Activated CD8-positive, alpha-beta memory T cell treated with anti-CD3 and anti-CD28 coated beads, Interleukin-2, amount 10 ng/mL, durations not matched to agents 7 days and 5 days (primary cell): ENCODE measurements around the gene PLCZ1. TPM values are rescaled to one million over a fixed set of nuclear protein-coding genes. Genes with fewer than 3 reads are reported as not detected.

Experiments
- ATAC-seq: fragments of 150-1000 bp; cut with Tn5 transposase; one replicate; pipeline ENCODE4 v1.10.0; 2021; ENCODE audit warnings: moderate library complexity
- CTCF ChIA-PET: fragments of 350-600 bp; sonication (Branson Sonifier 250); formaldehyde crosslinking; loops from one replicate; lab custom pipeline; 2021; ENCODE audit warnings: antibody characterized with exemption; lab: Charles Lee
- DNase-seq: peaks from one replicate; pipeline ENCODE4 v3.0.0-alpha.2; 2020
- H3K27ac Mint-ChIP-seq: one replicate; pipeline ENCODE4 v1.8.0; 2021; ENCODE audit warnings: mild to moderate bottlenecking, mixed read lengths
- H3K27me3 Mint-ChIP-seq: one replicate; pipeline ENCODE4 v1.8.0; 2021; ENCODE audit warnings: mixed read lengths
- H3K36me3 Mint-ChIP-seq: one replicate; pipeline ENCODE4 v1.8.0; 2021; ENCODE audit warnings: mild to moderate bottlenecking, mixed read lengths
- H3K4me1 Mint-ChIP-seq: one replicate; pipeline ENCODE4 v1.8.0; 2021; ENCODE audit warnings: mixed read lengths
- H3K4me3 Mint-ChIP-seq: one replicate; pipeline ENCODE4 v1.8.0; 2021; ENCODE audit warnings: mild to moderate bottlenecking, moderate library complexity, mixed read lengths
- H3K9me3 Mint-ChIP-seq: one replicate; pipeline ENCODE4 v1.8.0; 2022; ENCODE audit warnings: low read depth, mixed read lengths
- total RNA-seq, 2 experiments: library from RNA; stranded (reverse); gene quantifications; one replicate each; pipeline ENCODE4 v1.2.3, GENCODE V29; 2021

The PLCZ1 gene
- total RNA-seq, 2 experiments from 2014 or later: not detected

DNA sequence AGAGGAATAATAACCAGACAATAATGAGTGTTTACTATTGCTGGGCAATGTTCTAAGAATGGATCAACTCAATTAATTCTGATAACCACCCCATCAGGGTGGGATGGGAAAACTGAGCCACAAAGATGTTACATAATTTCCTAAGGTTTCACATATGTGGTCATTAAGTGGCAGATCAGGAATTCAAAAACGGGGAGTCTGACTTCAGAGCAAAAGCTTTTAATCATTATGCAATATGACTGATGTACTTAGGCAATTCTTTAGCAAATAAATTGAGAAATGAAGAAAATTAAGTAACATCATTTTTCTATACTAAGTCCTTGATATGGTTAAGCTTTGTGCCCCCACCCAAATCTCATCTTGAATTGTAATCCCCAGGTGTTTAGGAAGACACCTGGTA is 53.4 kb downstream of the PLCZ1 start:
- DNase-seq: no peak
- ATAC-seq: no peak
- no peak overlapping the region for H3K27ac Mint-ChIP-seq
- H3K36me3 Mint-ChIP-seq: no peaks in the 10 kb centered on the region
- no peaks in the 10 kb centered on the region for H3K4me1 Mint-ChIP-seq
- H3K27me3 Mint-ChIP-seq: no peaks in the 10 kb centered on the region
- H3K4me3 Mint-ChIP-seq: no peak overlapping the region
- no peaks in the 10 kb centered on the region for H3K9me3 Mint-ChIP-seq
- CTCF ChIA-PET: no interaction called here

DNA sequence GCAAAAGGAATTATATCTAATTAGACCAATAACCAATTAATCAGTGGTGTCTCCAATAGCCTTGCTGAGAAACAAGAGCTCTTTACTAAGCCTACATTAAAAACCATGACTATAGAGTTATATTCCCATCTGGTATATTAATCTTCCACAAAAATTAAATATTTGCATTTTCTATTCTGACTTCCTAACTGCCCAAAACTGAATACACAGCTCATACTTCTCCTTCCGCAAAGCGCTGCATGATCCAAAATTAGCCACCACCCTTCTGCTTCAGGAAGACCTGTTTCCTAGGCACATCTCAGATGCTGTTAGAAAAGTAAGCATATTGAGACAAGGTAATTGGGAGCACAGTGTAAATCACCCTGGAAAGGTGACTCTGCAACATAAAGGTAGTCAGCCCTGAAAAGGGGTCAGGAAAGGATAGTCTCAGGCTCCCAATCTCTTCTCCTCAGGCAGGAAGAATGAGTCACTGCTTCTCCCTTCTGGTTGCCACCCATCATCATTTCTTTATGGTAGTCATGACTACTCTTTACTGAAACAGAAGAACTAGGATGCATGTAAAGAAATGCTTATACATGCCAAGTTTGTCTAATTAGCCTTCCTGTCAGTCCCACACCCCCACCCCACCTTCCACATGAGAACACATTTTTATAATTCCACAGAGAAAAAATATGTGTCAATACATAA is 54.3 kb downstream of the PLCZ1 start:
- H3K27ac Mint-ChIP-seq: no peak overlapping the region
- no peak for ATAC-seq
- no peaks in the 10 kb centered on the region for H3K27me3 Mint-ChIP-seq
- no peak for DNase-seq
- CTCF ChIA-PET: no interaction called here
- no peaks in the 10 kb centered on the region for H3K36me3 Mint-ChIP-seq
- H3K4me3 Mint-ChIP-seq: no peak overlapping the region
- no peaks in the 10 kb centered on the region for H3K9me3 Mint-ChIP-seq
- H3K4me1 Mint-ChIP-seq: no peaks in the 10 kb centered on the region

- Mint-ChIP-seq H3K4me3 (no peak overlapping the region), H3K9me3 (no peaks in the 10 kb centered on the region), H3K4me1 (no peaks in the 10 kb centered on the region), H3K36me3 (no peaks in the 10 kb centered on the region), H3K27ac (no peak overlapping the region), H3K27me3 (no peaks in the 10 kb centered on the region)
- DNase-seq (no peak), ATAC-seq (no peak)
- CTCF ChIA-PET: no interaction called here
Measured at GRCh38 chr12:18681818-18682217, 56.0 kb downstream of the PLCZ1 start.

- CTCF ChIA-PET: no interaction called here
- Mint-ChIP-seq H3K27ac (no peak overlapping the region), H3K9me3 (no peaks in the 10 kb centered on the region), H3K4me3 (no peak overlapping the region), H3K27me3 (no peaks in the 10 kb centered on the region), H3K4me1 (no peaks in the 10 kb centered on the region), H3K36me3 (no peaks in the 10 kb centered on the region)
- no peak for DNase-seq
- ATAC-seq: no peak
Measured at GRCh38 chr12:18676996-18677588, 60.7 kb downstream of the PLCZ1 start.

- H3K9me3 Mint-ChIP-seq: no peaks in the 10 kb centered on the region
- ATAC-seq (no peak), DNase-seq (no peak)
- H3K27me3 Mint-ChIP-seq: no peaks in the 10 kb centered on the region
- H3K4me3 Mint-ChIP-seq: no peak overlapping the region
- H3K36me3 Mint-ChIP-seq: no peaks in the 10 kb centered on the region
- CTCF ChIA-PET: no interaction called here
- no peak overlapping the region for H3K27ac Mint-ChIP-seq
- no peaks in the 10 kb centered on the region for H3K4me1 Mint-ChIP-seq
Measured at GRCh38 chr12:18676141-18676540, 61.7 kb downstream of the PLCZ1 start.

DNA sequence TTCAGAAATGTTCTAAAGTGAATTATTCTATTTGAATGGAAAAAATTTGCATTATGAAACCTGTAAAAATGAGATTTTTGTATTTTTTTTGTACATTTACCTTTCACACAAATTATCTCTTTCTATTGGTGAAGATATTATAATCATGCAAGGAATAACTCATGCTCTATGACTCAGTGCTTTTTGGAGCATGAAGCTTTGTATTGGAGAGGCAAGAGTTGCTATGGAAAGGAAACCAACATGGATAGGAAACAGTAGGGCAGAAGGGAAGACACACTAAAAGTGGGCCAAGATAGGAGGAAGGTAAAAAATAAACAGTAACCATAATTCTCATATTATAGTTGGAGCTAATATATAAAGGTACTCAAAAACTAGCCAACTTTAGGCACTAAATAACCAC is 79.0 kb downstream of the PLCZ1 start:
- Mint-ChIP-seq H3K4me1 (no peaks in the 10 kb centered on the region), H3K9me3 (peaks cover 7% of the 10 kb centered on the region), H3K4me3 (no peak overlapping the region), H3K27ac (no peak overlapping the region), H3K27me3 (no peaks in the 10 kb centered on the region), H3K36me3 (no peaks in the 10 kb centered on the region)
- no peak for DNase-seq
- CTCF ChIA-PET: no interaction called here
- no peak for ATAC-seq

DNA sequence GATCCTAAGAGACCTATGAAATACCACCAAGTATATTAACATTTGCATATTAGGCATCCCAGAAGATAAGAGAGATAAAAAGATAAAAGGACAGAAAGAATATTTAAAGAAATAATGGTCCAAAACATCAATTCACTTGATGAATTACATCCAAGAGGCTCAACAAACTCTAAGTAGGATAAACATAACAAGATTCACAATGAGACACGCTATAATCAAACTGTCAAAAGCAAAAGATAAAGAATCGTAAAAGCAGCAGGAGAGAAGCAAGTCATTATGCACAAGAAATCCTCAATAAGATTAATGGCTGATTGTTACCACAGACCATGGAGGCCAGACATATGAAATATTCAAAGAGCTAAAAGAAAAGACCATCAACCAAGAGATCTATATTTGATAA is 79.6 kb downstream of the PLCZ1 start:
- Mint-ChIP-seq H3K4me3 (no peak overlapping the region), H3K27me3 (no peaks in the 10 kb centered on the region), H3K9me3 (peaks cover 7% of the 10 kb centered on the region), H3K4me1 (no peaks in the 10 kb centered on the region), H3K36me3 (no peaks in the 10 kb centered on the region), H3K27ac (no peak overlapping the region)
- no peak for DNase-seq
- no peak for ATAC-seq
- CTCF ChIA-PET: no interaction called here

- CTCF ChIA-PET: no interaction called here
- Mint-ChIP-seq H3K27me3 (no peaks in the 10 kb centered on the region), H3K4me3 (no peak overlapping the region), H3K36me3 (no peaks in the 10 kb centered on the region), H3K4me1 (no peaks in the 10 kb centered on the region), H3K27ac (no peak overlapping the region), H3K9me3 (peaks cover 7% of the 10 kb centered on the region)
- ATAC-seq (no peak), DNase-seq (no peak)
Measured at GRCh38 chr12:18655351-18655750, 82.5 kb downstream of the PLCZ1 start.

- no peak overlapping the region for H3K4me3 Mint-ChIP-seq
- no peak overlapping the region for H3K27ac Mint-ChIP-seq
Measured at GRCh38 chr12:18653465-18653864, 84.3 kb downstream of the PLCZ1 start.

GRCh38 chr12:18652596-18652995 is 85.2 kb downstream of the PLCZ1 start:
- H3K4me1 Mint-ChIP-seq: no peaks in the 10 kb centered on the region
- DNase-seq (no peak), ATAC-seq (no peak)

More at GRCh38 chr12:18653465-18653864, 84.3 kb downstream of the PLCZ1 start:
- CTCF ChIA-PET: no interaction called here
- Mint-ChIP-seq H3K27me3 (no peaks in the 10 kb centered on the region), H3K9me3 (peaks cover 7% of the 10 kb centered on the region), H3K36me3 (no peaks in the 10 kb centered on the region), H3K4me1 (no peaks in the 10 kb centered on the region)
- ATAC-seq (no peak), DNase-seq (no peak)

DNA sequence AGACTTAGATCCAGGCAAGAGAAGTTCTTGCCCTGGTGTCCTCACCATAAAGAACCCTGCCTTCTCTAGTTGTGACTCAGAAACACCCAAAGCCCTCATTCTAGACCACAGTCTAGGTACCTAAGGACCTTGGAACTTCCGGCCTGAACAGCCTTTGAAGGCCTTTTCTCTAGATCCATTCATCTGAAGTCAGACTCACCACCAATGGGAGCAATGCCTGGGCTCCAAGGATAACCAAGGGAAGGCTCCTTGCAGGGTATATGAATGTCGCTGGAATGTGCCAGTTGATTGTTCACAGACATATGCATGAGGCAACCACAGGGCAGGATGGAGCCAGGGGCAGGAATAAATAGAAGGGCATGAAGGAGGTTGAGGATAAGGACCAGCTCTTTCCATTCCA is 86.3 kb downstream of the PLCZ1 start:
- no peaks in the 10 kb centered on the region for H3K36me3 Mint-ChIP-seq
- no peaks in the 10 kb centered on the region for H3K4me1 Mint-ChIP-seq
- no peaks in the 10 kb centered on the region for H3K27me3 Mint-ChIP-seq
- H3K27ac Mint-ChIP-seq: no peak overlapping the region
- CTCF ChIA-PET: no interaction called here
- peaks cover 4% of the 10 kb centered on the region for H3K9me3 Mint-ChIP-seq
- no peak for DNase-seq
- H3K4me3 Mint-ChIP-seq: no peak overlapping the region
- ATAC-seq: no peak

More at GRCh38 chr12:18652596-18652995, 85.2 kb downstream of the PLCZ1 start:
- H3K27ac Mint-ChIP-seq: no peak overlapping the region
- CTCF ChIA-PET: no interaction called here
- no peaks in the 10 kb centered on the region for H3K27me3 Mint-ChIP-seq
- no peaks in the 10 kb centered on the region for H3K36me3 Mint-ChIP-seq
- H3K9me3 Mint-ChIP-seq: peaks cover 7% of the 10 kb centered on the region
- H3K4me3 Mint-ChIP-seq: no peak overlapping the region

GRCh38 chr12:18646286-18646890 is 91.4 kb downstream of the PLCZ1 start:
- Mint-ChIP-seq H3K4me1 (no peaks in the 10 kb centered on the region), H3K4me3 (no peak overlapping the region), H3K27ac (no peak overlapping the region), H3K36me3 (no peaks in the 10 kb centered on the region), H3K27me3 (no peaks in the 10 kb centered on the region), H3K9me3 (no peaks in the 10 kb centered on the region)
- CTCF ChIA-PET: no interaction called here
- DNase-seq: no peak
- ATAC-seq: no peak

- CTCF ChIA-PET: interaction anchor here (1.4 kb wide), 1 partner anchor 9 kb away, joined by 4 read pairs; no protein-coding TSS in a partner anchor
- DNase-seq: no peak
- H3K36me3 Mint-ChIP-seq: no peaks in the 10 kb centered on the region
- no peaks in the 10 kb centered on the region for H3K9me3 Mint-ChIP-seq
- no peaks in the 10 kb centered on the region for H3K4me1 Mint-ChIP-seq
- ATAC-seq: no peak
- H3K4me3 Mint-ChIP-seq: no peak overlapping the region
- H3K27ac Mint-ChIP-seq: no peak overlapping the region
- H3K27me3 Mint-ChIP-seq: no peaks in the 10 kb centered on the region
Measured at GRCh38 chr12:18644564-18644963, 93.2 kb downstream of the PLCZ1 start.

- Mint-ChIP-seq H3K9me3 (peaks cover 1% of the 10 kb centered on the region), H3K27me3 (no peaks in the 10 kb centered on the region), H3K4me3 (no peak overlapping the region), H3K4me1 (no peaks in the 10 kb centered on the region), H3K27ac (no peak overlapping the region), H3K36me3 (no peaks in the 10 kb centered on the region)
- DNase-seq (no peak), ATAC-seq (no peak)
- CTCF ChIA-PET: no interaction called here
Measured at GRCh38 chr12:18643681-18644080, 94.1 kb downstream of the PLCZ1 start.
